HEK293 (cell line): ENCODE measurements around the gene CCDC9B.

Source experiments
- ATF2 ChIP-seq: fragments of 450-650 bp; formaldehyde crosslinking; IDR thresholded peaks from 2 replicates; pipeline ENCODE4 v1.5.1; 2016; ENCODE audit warnings: missing biosample characterization, missing genetic modification characterization, low read depth
- GLI4 ChIP-seq: fragments of 450-650 bp; formaldehyde crosslinking; IDR thresholded peaks from 2 replicates; pipeline ENCODE4 v1.5.1; 2016; ENCODE audit warnings: missing biosample characterization, missing genetic modification characterization
- KLF16 ChIP-seq: fragments of 450-650 bp; formaldehyde crosslinking; IDR thresholded peaks from 2 replicates; pipeline ENCODE4 v1.5.1; 2017; ENCODE audit warnings: missing biosample characterization, missing genetic modification characterization
- KLF9 ChIP-seq: fragments of 450-650 bp; formaldehyde crosslinking; IDR thresholded peaks from 2 replicates; pipeline ENCODE4 v1.5.1; 2016; ENCODE audit warnings: missing biosample characterization, missing genetic modification characterization, low read depth
- PRDM10 ChIP-seq: fragments of 450-650 bp; formaldehyde crosslinking; IDR thresholded peaks from 2 replicates; pipeline ENCODE4 v1.5.1; 2016; ENCODE audit warnings: missing biosample characterization, missing genetic modification characterization
- PRDM6 ChIP-seq: fragments of 450-650 bp; formaldehyde crosslinking; IDR thresholded peaks from 2 replicates; pipeline ENCODE4 v1.5.1; 2017; ENCODE audit warnings: missing biosample characterization, missing genetic modification characterization
- TCF7L2 ChIP-seq: IDR thresholded peaks from 2 replicates; pipeline ENCODE4 v1.6.1; 2011; ENCODE audit warnings: low read depth, mild to moderate bottlenecking, inconsistent platforms, low read length, moderate library complexity, borderline replicate concordance
- YY2 ChIP-seq: fragments of 450-650 bp; formaldehyde crosslinking; IDR thresholded peaks from 2 replicates; pipeline ENCODE4 v1.5.1; 2016; ENCODE audit warnings: missing biosample characterization, missing genetic modification characterization
- ZBTB48 ChIP-seq: fragments of 450-650 bp; formaldehyde crosslinking; IDR thresholded peaks from 2 replicates; pipeline ENCODE4 v1.5.1; 2016; ENCODE audit warnings: missing biosample characterization, missing genetic modification characterization
- ZBTB8A ChIP-seq: fragments of 450-650 bp; formaldehyde crosslinking; IDR thresholded peaks from 2 replicates; pipeline ENCODE4 v1.5.1; 2016; ENCODE audit warnings: missing biosample characterization, missing genetic modification characterization
- ZEB2 ChIP-seq: fragments of 450-650 bp; formaldehyde crosslinking; IDR thresholded peaks from 2 replicates; pipeline ENCODE4 v1.5.1; 2016; ENCODE audit warnings: missing biosample characterization, missing genetic modification characterization
- ZFHX2 ChIP-seq: fragments of 450-650 bp; formaldehyde crosslinking; conservative IDR thresholded peaks from 2 replicates; pipeline ENCODE4 v1.5.1; 2016; ENCODE audit warnings: missing biosample characterization, missing genetic modification characterization
- ZIC2 ChIP-seq: fragments of 450-650 bp; formaldehyde crosslinking; IDR thresholded peaks from 2 replicates; pipeline ENCODE4 v1.5.1; 2016; ENCODE audit warnings: missing biosample characterization, missing genetic modification characterization
- ZNF112 ChIP-seq: fragments of 450-650 bp; formaldehyde crosslinking; IDR thresholded peaks from 2 replicates; pipeline ENCODE4 v1.5.0; 2017; ENCODE audit warnings: missing biosample characterization, missing genetic modification characterization
- ZNF174 ChIP-seq: fragments of 450-650 bp; formaldehyde crosslinking; IDR thresholded peaks from 2 replicates; pipeline ENCODE4 v1.5.0; 2017; ENCODE audit warnings: missing biosample characterization, mild to moderate bottlenecking, missing genetic modification characterization
- ZNF19 ChIP-seq: fragments of 450-650 bp; formaldehyde crosslinking; IDR thresholded peaks from 2 replicates; pipeline ENCODE4; 2016; ENCODE audit warnings: missing biosample characterization, missing genetic modification characterization, low read depth
- ZNF23 ChIP-seq: fragments of 450-650 bp; formaldehyde crosslinking; IDR thresholded peaks from 2 replicates; pipeline ENCODE4 v1.5.1; 2016; ENCODE audit warnings: missing biosample characterization, missing genetic modification characterization, borderline replicate concordance
- ZNF404 ChIP-seq: fragments of 450-650 bp; formaldehyde crosslinking; IDR thresholded peaks from 2 replicates; pipeline ENCODE4 v1.5.1; 2017; ENCODE audit warnings: missing biosample characterization, missing genetic modification characterization
- ZNF449 ChIP-seq: fragments of 450-650 bp; formaldehyde crosslinking; IDR thresholded peaks from 2 replicates; pipeline ENCODE4 v1.5.1; 2017; ENCODE audit warnings: missing biosample characterization, mild to moderate bottlenecking, missing genetic modification characterization, moderate library complexity
- ZNF555 ChIP-seq: fragments of 450-650 bp; formaldehyde crosslinking; conservative IDR thresholded peaks from 2 replicates; pipeline ENCODE4 v1.5.1; 2017; ENCODE audit warnings: missing biosample characterization, mild to moderate bottlenecking, missing genetic modification characterization, inconsistent platforms
- ZNF558 ChIP-seq: fragments of 450-650 bp; formaldehyde crosslinking; IDR thresholded peaks from 2 replicates; pipeline ENCODE4 v1.5.1; 2016; ENCODE audit warnings: missing biosample characterization, missing genetic modification characterization
- ZNF561 ChIP-seq: fragments of 450-650 bp; IDR thresholded peaks from 2 replicates; pipeline ENCODE4 v1.5.1; 2018; ENCODE audit warnings: missing biosample characterization, missing genetic modification characterization, borderline replicate concordance
- ZNF623 ChIP-seq: fragments of 450-650 bp; formaldehyde crosslinking; IDR thresholded peaks from 2 replicates; pipeline ENCODE4 v1.5.1; 2016; ENCODE audit warnings: missing biosample characterization, missing genetic modification characterization
- ZNF639 ChIP-seq: fragments of 450-650 bp; formaldehyde crosslinking; IDR thresholded peaks from 2 replicates; pipeline ENCODE4 v1.5.1; 2016; ENCODE audit warnings: missing biosample characterization, missing genetic modification characterization
- ZNF660 ChIP-seq: fragments of 450-650 bp; IDR thresholded peaks from 2 replicates; pipeline ENCODE4 v1.5.1; 2018; ENCODE audit warnings: missing biosample characterization, mild to moderate bottlenecking, missing genetic modification characterization
- ZNF670 ChIP-seq: fragments of 450-650 bp; formaldehyde crosslinking; IDR thresholded peaks from 2 replicates; pipeline ENCODE4 v1.5.1; 2016; ENCODE audit warnings: missing biosample characterization, missing genetic modification characterization, low read depth
- ZNF704 ChIP-seq: fragments of 450-650 bp; formaldehyde crosslinking; IDR thresholded peaks from 2 replicates; pipeline ENCODE4 v1.5.1; 2016; ENCODE audit warnings: missing biosample characterization, missing genetic modification characterization
- ZNF785 ChIP-seq: fragments of 450-650 bp; formaldehyde crosslinking; IDR thresholded peaks from 2 replicates; pipeline ENCODE4 v1.5.1; 2016; ENCODE audit warnings: missing biosample characterization, missing genetic modification characterization
- ZNF791 ChIP-seq: fragments of 450-650 bp; formaldehyde crosslinking; IDR thresholded peaks from 2 replicates; pipeline ENCODE4 v1.5.1; 2016; ENCODE audit warnings: missing biosample characterization, missing genetic modification characterization
- ZNF830 ChIP-seq: fragments of 450-650 bp; IDR thresholded peaks from 2 replicates; pipeline ENCODE4 v1.5.0; 2018; ENCODE audit warnings: missing biosample characterization, missing genetic modification characterization, low read depth, mild to moderate bottlenecking, moderate library complexity

The CCDC9B gene

GRCh38 chr15:40282869-40283614, 57.7 kb downstream of the CCDC9B start, which contains the start of gene ANKRD63 (continued):
- TF ChIP-seq PRDM10 (tag by site-specific recombination) (no peak), ZNF404 (no peak), ZNF830 (tag by site-specific recombination) (no peak), ATF2 (tag by site-specific recombination) (no peak), ZNF561 (no peak), ZNF23 (tag by site-specific recombination) (no peak), KLF16 (tag by site-specific recombination) (no peak), ZBTB8A (tag by site-specific recombination) (peak; percentile 89), ZNF112 (tag by site-specific recombination) (no peak), ZNF623 (tag by site-specific recombination) (no peak), ZNF670 (tag by site-specific recombination) (no peak), ZNF791 (tag by site-specific recombination) (no peak), ZBTB48 (no peak), ZNF639 (tag by site-specific recombination) (no peak), ZIC2 (tag by site-specific recombination) (peak; percentile 84), ZNF660 (tag by site-specific recombination) (peak; percentile 3; the same call in 1 of the 2 replicates), TCF7L2 (no peak), ZEB2 (tag by site-specific recombination) (no peak), ZNF555 (tag by site-specific recombination) (no peak), ZNF449 (peak; percentile 77), ZNF19 (tag by site-specific recombination) (no peak), ZFHX2 (tag by site-specific recombination) (peak; percentile 38; the same call in 1 of the 2 replicates), KLF9 (no peak), YY2 (tag by site-specific recombination) (no peak), GLI4 (tag by site-specific recombination) (no peak), ZNF785 (tag by site-specific recombination) (no peak), PRDM6 (tag by site-specific recombination) (no peak), ZNF704 (tag by site-specific recombination) (no peak), ZNF558 (no peak), ZNF174 (tag by site-specific recombination) (no peak)
